Calu3 (cell line): Measurements from ENCODE around the gene NUP188. TPM values are rescaled to one million over a fixed set of nuclear protein-coding genes. Genes with fewer than 3 reads are reported as not detected.

ENCODE experiments used
- BruUV-seq: library from RNA; stranded (reverse); fragments of 400-500 nt; replicated peaks from 2 replicates; lab custom pipeline; 2021; lab: Mats Ljungman, UMichigan
- CTCF ChIA-PET: fragments of 300-600 bp; sonication (Branson Sonifier 250); formaldehyde crosslinking; loops from one replicate; lab custom pipeline; 2022; ENCODE audit warnings: antibody characterized with exemption; lab: Charles Lee
- DNase-seq: peaks from one replicate; pipeline ENCODE4 v3.0.0; 2022
- H3K27ac Mint-ChIP-seq: one replicate; pipeline ENCODE4 v1.8.0; 2022; ENCODE audit warnings: mixed read lengths; ENCODE audit not compliant: unreplicated experiment
- H3K27me3 Mint-ChIP-seq: one replicate; pipeline ENCODE4 v1.8.0; 2022; ENCODE audit warnings: mixed read lengths; ENCODE audit not compliant: unreplicated experiment
- H3K36me3 Mint-ChIP-seq: one replicate; pipeline ENCODE4 v1.8.0; 2022; ENCODE audit warnings: mild to moderate bottlenecking, moderate library complexity, mixed read lengths; ENCODE audit not compliant: insufficient read depth, unreplicated experiment
- H3K4me1 Mint-ChIP-seq: one replicate; pipeline ENCODE4 v1.8.0; 2022; ENCODE audit warnings: mild to moderate bottlenecking, low read depth, mixed read lengths; ENCODE audit not compliant: unreplicated experiment
- H3K4me3 Mint-ChIP-seq: one replicate; pipeline ENCODE4 v1.8.0; 2022; ENCODE audit warnings: mild to moderate bottlenecking, low read depth, moderate library complexity, mixed read lengths; ENCODE audit not compliant: unreplicated experiment
- H3K9me3 Mint-ChIP-seq: one replicate; pipeline ENCODE4 v1.8.0; 2022; ENCODE audit warnings: low read depth, mixed read lengths; ENCODE audit not compliant: unreplicated experiment
- intact Hi-C: fragments of 100-400 bp; cut with micrococcal nuclease; formaldehyde crosslinking; loops from one replicate; pipeline ENCODE4 v1.10.0; 2022; ENCODE audit not compliant: unreplicated experiment
- total RNA-seq: library from RNA; stranded (reverse); gene quantifications from 2 replicates; pipeline ENCODE4 v1.2.3, GENCODE V29; 2022
- TF ChIP-seq, protein P1 (sequence below): fragments of 200-600 bp; IDR thresholded peaks from one replicate; pipeline ENCODE4 v1.8.0; 2022; ENCODE audit warnings: antibody characterized with exemption; ENCODE audit not compliant: unreplicated experiment

The NUP188 gene
- total RNA-seq, 1 experiment from 2014 or later = 34.3 TPM

DNA sequence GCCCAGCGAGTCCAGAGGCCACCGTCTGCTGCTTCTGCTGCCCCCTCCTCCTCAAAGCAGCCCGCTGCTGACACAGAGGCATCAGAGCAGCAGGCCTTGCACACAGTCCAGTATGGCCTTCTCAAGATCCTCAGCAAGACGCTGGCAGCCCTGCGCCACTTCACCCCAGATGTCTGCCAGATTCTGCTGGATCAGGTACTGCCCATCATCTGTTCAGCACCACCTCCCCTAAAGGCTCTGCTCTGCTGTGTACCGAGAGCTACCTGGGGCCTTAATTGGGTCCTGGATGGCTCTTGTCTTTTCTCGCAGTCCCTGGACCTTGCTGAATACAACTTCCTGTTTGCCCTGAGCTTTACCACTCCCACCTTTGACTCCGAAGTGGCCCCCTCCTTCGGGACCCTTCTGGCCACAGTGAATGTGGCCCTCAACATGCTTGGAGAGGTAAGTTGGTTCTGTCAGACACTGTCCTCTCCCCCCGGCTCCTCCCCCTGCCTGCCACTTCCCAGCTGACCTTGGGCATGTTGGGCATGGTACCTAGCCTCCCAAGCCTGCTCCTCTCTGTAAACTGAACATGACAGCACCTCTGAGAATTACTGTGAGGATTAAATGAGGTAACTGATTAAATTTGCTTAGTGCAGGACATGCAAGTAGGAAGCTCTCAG, 58.0 kb downstream of the NUP188 start:
- Mint-ChIP-seq H3K4me1 (no peaks in the 10 kb centered on the region), H3K9me3 (no peaks in the 10 kb centered on the region), H3K27ac (no peak overlapping the region), H3K4me3 (no peak overlapping the region), H3K36me3 (peaks cover 71% of the 10 kb centered on the region), H3K27me3 (no peaks in the 10 kb centered on the region)
- BruUV-seq = no TSS peak
- CTCF ChIA-PET = interaction anchor here (0.5 to 1.8 kb wide), 2 partner anchors 21 to 23 kb away, joined by 4 to 5 read pairs; partner anchors contain the start of gene SH3GLB2
- DNase-seq = no peak
- TF ChIP-seq, protein P1, sequence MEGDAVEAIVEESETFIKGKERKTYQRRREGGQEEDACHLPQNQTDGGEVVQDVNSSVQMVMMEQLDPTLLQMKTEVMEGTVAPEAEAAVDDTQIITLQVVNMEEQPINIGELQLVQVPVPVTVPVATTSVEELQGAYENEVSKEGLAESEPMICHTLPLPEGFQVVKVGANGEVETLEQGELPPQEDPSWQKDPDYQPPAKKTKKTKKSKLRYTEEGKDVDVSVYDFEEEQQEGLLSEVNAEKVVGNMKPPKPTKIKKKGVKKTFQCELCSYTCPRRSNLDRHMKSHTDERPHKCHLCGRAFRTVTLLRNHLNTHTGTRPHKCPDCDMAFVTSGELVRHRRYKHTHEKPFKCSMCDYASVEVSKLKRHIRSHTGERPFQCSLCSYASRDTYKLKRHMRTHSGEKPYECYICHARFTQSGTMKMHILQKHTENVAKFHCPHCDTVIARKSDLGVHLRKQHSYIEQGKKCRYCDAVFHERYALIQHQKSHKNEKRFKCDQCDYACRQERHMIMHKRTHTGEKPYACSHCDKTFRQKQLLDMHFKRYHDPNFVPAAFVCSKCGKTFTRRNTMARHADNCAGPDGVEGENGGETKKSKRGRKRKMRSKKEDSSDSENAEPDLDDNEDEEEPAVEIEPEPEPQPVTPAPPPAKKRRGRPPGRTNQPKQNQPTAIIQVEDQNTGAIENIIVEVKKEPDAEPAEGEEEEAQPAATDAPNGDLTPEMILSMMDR = no peak
- intact Hi-C loops = no loop called here

DNA sequence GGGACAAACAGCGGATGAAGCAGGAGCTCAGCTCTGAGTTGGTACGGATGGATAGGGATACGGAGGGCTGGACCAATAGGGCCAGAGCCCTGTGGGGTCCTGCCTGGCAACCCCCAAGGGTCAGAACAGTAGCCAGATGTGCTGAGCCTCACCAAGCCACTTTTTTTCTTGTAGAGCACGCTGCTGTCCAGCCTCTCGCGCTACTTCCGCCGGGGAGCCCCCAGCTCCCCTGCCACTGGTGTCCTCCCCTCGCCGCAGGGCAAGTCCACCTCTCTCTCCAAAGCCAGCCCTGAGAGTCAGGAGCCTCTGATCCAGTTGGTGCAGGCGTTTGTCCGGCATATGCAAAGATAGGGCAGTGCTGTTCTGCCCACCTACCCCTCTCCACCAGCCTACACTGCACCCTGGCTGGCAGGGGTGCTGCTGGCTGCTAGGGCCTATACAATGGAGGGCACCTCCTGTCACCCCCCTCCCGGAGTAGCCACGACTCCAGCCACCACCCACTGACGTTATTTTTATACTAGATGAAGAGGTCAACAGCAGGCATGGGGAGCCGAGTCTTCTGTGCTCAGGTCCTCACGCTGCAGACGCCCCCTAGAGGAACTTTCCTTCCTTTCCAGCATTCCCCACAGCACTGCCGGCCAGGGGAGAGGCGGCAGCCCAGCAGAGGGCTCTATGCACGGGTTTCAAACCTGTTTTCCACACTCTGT, 59.0 kb downstream of the NUP188 start:
- Mint-ChIP-seq H3K27me3 (no peaks in the 10 kb centered on the region), H3K27ac (no peak overlapping the region), H3K36me3 (peaks cover 61% of the 10 kb centered on the region), H3K9me3 (no peaks in the 10 kb centered on the region), H3K4me3 (no peak overlapping the region), H3K4me1 (no peaks in the 10 kb centered on the region)
- TF ChIP-seq, protein P1 = peak; percentile 68
- intact Hi-C loops = no loop called here
- CTCF ChIA-PET = interaction anchor here (0.5 to 1.3 kb wide), 2 partner anchors 20 to 22 kb away, joined by 4 read pairs; partner anchors contain the start of gene SH3GLB2
- BruUV-seq = no TSS peak
- DNase-seq = peak; percentile 68

DNA sequence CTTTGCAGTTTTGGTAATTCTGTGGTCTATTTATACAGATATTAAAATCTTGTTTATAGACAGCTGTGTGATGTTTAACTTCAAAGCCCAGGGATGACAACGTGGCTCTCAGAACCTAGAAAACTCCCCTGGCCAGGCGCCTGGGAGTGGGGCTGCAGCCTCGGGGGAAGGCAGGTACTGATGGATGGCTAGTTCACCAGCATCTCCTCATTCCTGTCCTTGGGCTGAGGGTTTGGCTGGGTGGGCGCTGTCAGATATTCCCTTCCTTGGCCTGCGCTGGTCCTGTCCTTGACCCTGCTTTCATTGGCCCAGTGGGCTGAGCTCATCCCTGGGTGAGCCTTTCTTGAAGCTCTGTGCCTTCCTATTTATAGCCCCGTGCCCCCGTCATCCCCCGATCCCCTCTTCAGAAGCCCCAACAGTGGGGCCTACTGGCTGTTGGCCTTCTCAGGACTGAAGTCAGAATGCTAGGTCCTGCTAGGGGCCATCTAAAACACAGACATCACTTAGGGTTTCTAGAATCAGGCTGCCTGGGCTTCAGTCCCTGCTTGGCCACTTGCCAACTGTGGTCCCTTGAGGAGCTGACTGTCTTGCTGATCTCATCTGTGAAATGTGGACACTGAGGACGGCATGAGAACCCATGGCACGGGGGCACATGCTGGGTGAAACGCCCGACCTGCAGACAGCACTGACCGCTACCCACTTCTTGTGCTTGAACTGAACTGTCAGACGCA, 59.7 kb downstream of the NUP188 start:
- intact Hi-C loops = no loop called here

More for the DNA sequence above, 59.7 kb downstream of the NUP188 start:
- TF ChIP-seq, protein P1 = no peak
- DNase-seq = no peak
- no TSS peak for BruUV-seq
- Mint-ChIP-seq H3K4me3 (no peak overlapping the region), H3K27me3 (no peaks in the 10 kb centered on the region), H3K4me1 (no peaks in the 10 kb centered on the region), H3K36me3 (peaks cover 54% of the 10 kb centered on the region), H3K27ac (no peak overlapping the region), H3K9me3 (no peaks in the 10 kb centered on the region)
- CTCF ChIA-PET = interaction anchor here (1.3 kb wide), 1 partner anchor 21 kb away, joined by 4 read pairs; the partner anchor contains the start of gene SH3GLB2
